CD14-positive monocyte (primary cell): ENCODE results near the gene ZNF232. TPM values are rescaled to one million over a fixed set of nuclear protein-coding genes. Genes with fewer than 3 reads are reported as not detected.

Experiments used
- DNase-seq, 3 donors: peaks; one replicate each; pipeline ENCODE4 v3.0.0-alpha.2; 2011 to 2022
- H2AFZ ChIP-seq: 2 replicates; pipeline ENCODE4 v1.6.0; 2012; ENCODE audit warnings: mild to moderate bottlenecking, low read depth, low read length, inconsistent platforms; ENCODE audit not compliant: insufficient read depth, poor library complexity, severe bottlenecking
- H3K27ac ChIP-seq, 2 donors: 1 replicate in 1 of 2; 2 replicates in 1 of 2; pipeline ENCODE4 v1.5.1; 2012 to 2013; ENCODE audit warnings: low read length in 2 of 2, control low read depth in 1 of 2, inconsistent platforms in 1 of 2, low read depth in 1 of 2, mild to moderate bottlenecking in 1 of 2
- H3K27me3 ChIP-seq, 2 donors: one replicate each; pipeline versions ENCODE4 v1.6.0 to v1.6.1; 2011 to 2013; ENCODE audit warnings: low read length in 2 of 2; ENCODE audit not compliant: control insufficient read depth in 2 of 2, insufficient read depth in 2 of 2
- H3K36me3 ChIP-seq, 2 donors: replicated peaks in 1 of 2; 1 replicate in 1 of 2; 2 replicates in 1 of 2; pipeline versions ENCODE4 v1.5.1 to v1.6.1; 2012 to 2013; ENCODE audit warnings: low read length in 2 of 2, control low read depth in 1 of 2, inconsistent platforms in 1 of 2, mild to moderate bottlenecking in 1 of 2; ENCODE audit not compliant: insufficient read depth in 2 of 2, control insufficient read depth in 1 of 2
- H3K4me1 ChIP-seq, 2 donors: 1 replicate in 1 of 2; 2 replicates in 1 of 2; pipeline versions ENCODE4 v1.5.1 to v1.6.1; 2012 to 2013; ENCODE audit warnings: low read length in 2 of 2, control low read depth in 1 of 2, inconsistent platforms in 1 of 2, mild to moderate bottlenecking in 1 of 2, moderate library complexity in 1 of 2; ENCODE audit not compliant: insufficient read depth in 2 of 2, control insufficient read depth in 1 of 2
- H3K4me2 ChIP-seq: replicated peaks from 2 replicates; pipeline ENCODE3; 2012; ENCODE audit warnings: low read length, moderate library complexity, mild to moderate bottlenecking; ENCODE audit not compliant: poor library complexity, severe bottlenecking; ENCODE audit errors: extremely low read depth
- H3K4me3 ChIP-seq, 3 experiments: fragments of 200-600 bp in 1 of 3; sonication (generic) in 1 of 3; replicated peaks in 1 of 3; 1 replicate in 2 of 3; 2 replicates in 1 of 3; pipeline ENCODE4 v1.5.1; 2011 to 2013; ENCODE audit warnings: low read length in 3 of 3, mild to moderate bottlenecking in 3 of 3, control low read depth in 2 of 3, low read depth in 2 of 3, inconsistent platforms in 1 of 3, moderate library complexity in 1 of 3
- H3K79me2 ChIP-seq: 2 replicates; pipeline ENCODE4 v1.6.0; 2012; ENCODE audit warnings: mild to moderate bottlenecking, control low read depth, inconsistent platforms, low read length, moderate library complexity; ENCODE audit not compliant: insufficient read depth
- H3K9ac ChIP-seq: 2 replicates; pipeline ENCODE4 v1.6.0; 2017; ENCODE audit warnings: low read length, mild to moderate bottlenecking; ENCODE audit not compliant: insufficient read depth, poor library complexity, severe bottlenecking
- H3K9me3 ChIP-seq, 2 donors: replicated peaks in 1 of 2; 1 replicate in 1 of 2; 2 replicates in 1 of 2; pipeline versions ENCODE4 v1.5.1 to v1.6.1; 2012 to 2013; ENCODE audit warnings: low read length in 2 of 2, control low read depth in 1 of 2; ENCODE audit not compliant: control insufficient read depth in 1 of 2, insufficient read depth in 1 of 2
- H4K20me1 ChIP-seq: 2 replicates; pipeline ENCODE4 v1.6.0; 2012; ENCODE audit warnings: mild to moderate bottlenecking, low read length, control low read depth, moderate library complexity; ENCODE audit not compliant: insufficient read depth
- H3K27ac Mint-ChIP-seq, 7 donors: one replicate each; pipeline ENCODE4 v1.8.0; 2020; ENCODE audit warnings: mild to moderate bottlenecking in 7 of 7, mixed read lengths in 7 of 7, moderate library complexity in 6 of 7, inconsistent platforms in 2 of 7
- H3K27me3 Mint-ChIP-seq, 3 donors: one replicate each; pipeline ENCODE4 v1.8.0; 2021 to 2022; ENCODE audit warnings: low read depth in 3 of 3, mild to moderate bottlenecking in 3 of 3, mixed read lengths in 3 of 3, moderate library complexity in 3 of 3, inconsistent platforms in 1 of 3
- H3K36me3 Mint-ChIP-seq, 2 donors: one replicate each; pipeline ENCODE4 v1.8.0; 2020; ENCODE audit warnings: mixed read lengths in 2 of 2, inconsistent platforms in 1 of 2, mild to moderate bottlenecking in 1 of 2
- H3K4me1 Mint-ChIP-seq: one replicate; pipeline ENCODE4 v1.8.0; 2020; ENCODE audit warnings: mild to moderate bottlenecking, mixed read lengths
- H3K4me3 Mint-ChIP-seq, 2 donors: one replicate each; pipeline ENCODE4 v1.8.0; 2020; ENCODE audit warnings: mild to moderate bottlenecking in 2 of 2, mixed read lengths in 2 of 2, moderate library complexity in 1 of 2
- H3K9me3 Mint-ChIP-seq, 7 donors: one replicate each; pipeline ENCODE4 v1.8.0; 2020 to 2022; ENCODE audit warnings: mixed read lengths in 7 of 7, mild to moderate bottlenecking in 6 of 7, moderate library complexity in 6 of 7, inconsistent platforms in 2 of 7
- CTCF ChIP-seq: fragments of 200-600 bp; IDR thresholded peaks from one replicate; pipeline ENCODE4 v1.8.0; 2022; ENCODE audit warnings: antibody characterized with exemption, mild to moderate bottlenecking
- WGBS: methylation state at CpG from one replicate; pipeline ENCODE4 v1.1.5; 2013; ENCODE audit warnings: missing lambda C conversion rate; ENCODE audit not compliant: insufficient coverage; 5-methylcytosine and 5-hydroxymethylcytosine counted together
- intact Hi-C, 2 donors: fragments of 100-400 bp; cut with micrococcal nuclease; formaldehyde crosslinking; loops; one replicate each; pipeline versions ENCODE4 v1.15.0 to v1.15.1; 2023
- polyA plus RNA-seq, 3 donors: library from polyadenylated mRNA; depleted of rRNA in 1 of 3; unstranded in 2 of 3; stranded (reverse) in 1 of 3; fragments of 300-500 nt in 2 of 3; fragments of >200 nt in 1 of 3; fragmentation: Illumina TruSeq in 2 of 3; gene quantifications; 1 replicate in 2 of 3; 2 replicates in 1 of 3; pipeline ENCODE4 v1.2.3, GENCODE V29; 2012 to 2021

Gene ZNF232
- polyA plus RNA-seq, 3 donors, result 2.2 to 3.1 (median 3.0) TPM

DNA sequence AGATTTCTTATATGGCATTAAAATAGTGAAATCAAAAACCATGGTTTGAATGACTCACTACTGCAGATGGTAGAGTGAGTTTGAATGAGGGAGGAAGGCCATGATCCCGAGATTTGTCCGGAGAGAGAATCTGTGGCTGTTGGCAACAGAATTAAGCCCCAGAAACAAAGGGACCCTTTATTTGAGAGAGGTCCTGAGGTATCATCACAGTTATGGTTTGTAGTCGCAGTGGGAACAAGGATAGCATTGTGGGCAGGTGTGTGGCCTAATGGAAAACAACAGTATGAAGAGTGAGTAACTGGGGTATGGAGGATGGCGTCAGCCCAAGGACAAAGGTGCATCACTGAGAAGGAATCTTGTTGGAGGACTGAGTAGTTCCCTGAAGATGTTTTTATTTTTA, 42.0 kb downstream of the ZNF232 start:
- Mint-ChIP-seq H3K27me3 (peaks cover 8 to 19% (median 13%) of the 10 kb centered on the region in 3 donors), H3K9me3 (peaks cover 0 to 2% (median 0%) of the 10 kb centered on the region in 7 donors), H3K4me3 (no peak overlapping the region), H3K27ac (no peak overlapping the region), H3K36me3 (no peaks in the 10 kb centered on the region), H3K4me1 (peaks cover 3% of the 10 kb centered on the region)
- DNase-seq, result no peak
- intact Hi-C loops, result loop anchor here in 1 of 2 donors (10.0 kb wide), 1 partner anchor 165 kb away; the partner anchor contains the start of gene CHRNE
- Histone ChIP-seq H3K4me3 (no peak overlapping the region), H3K4me1 (no peaks in the 10 kb centered on the region), H2AFZ (no peak overlapping the region), H3K36me3 (no peaks in the 10 kb centered on the region), H3K9ac (no peak overlapping the region), H4K20me1 (no peaks in the 10 kb centered on the region), H3K4me2 (no peak overlapping the region), H3K79me2 (no peaks in the 10 kb centered on the region), H3K27ac (no peak overlapping the region), H3K27me3 (no peaks in the 10 kb centered on the region), H3K9me3 (no peaks in the 10 kb centered on the region)
- WGBS, result 94% methylated on average over 4 of the region's 4 CpGs
- TF ChIP-seq CTCF, result no peak

GRCh38 chr17:5068236-5068635, 43.4 kb downstream of the ZNF232 start:
- H3K4me3 Mint-ChIP-seq, result no peak overlapping the region

More at GRCh38 chr17:5068236-5068635, 43.4 kb downstream of the ZNF232 start:
- Histone ChIP-seq H3K36me3 (no peaks in the 10 kb centered on the region), H3K4me3 (no peak overlapping the region), H3K4me2 (no peak overlapping the region), H3K9me3 (no peaks in the 10 kb centered on the region), H3K79me2 (no peaks in the 10 kb centered on the region), H2AFZ (no peak overlapping the region), H3K27ac (no peak overlapping the region), H3K27me3 (no peaks in the 10 kb centered on the region), H3K9ac (no peak overlapping the region), H4K20me1 (no peaks in the 10 kb centered on the region), H3K4me1 (no peaks in the 10 kb centered on the region)
- H3K36me3 Mint-ChIP-seq, result no peaks in the 10 kb centered on the region
- no peaks in the 10 kb centered on the region for H3K9me3 Mint-ChIP-seq
- intact Hi-C loops, result loop anchor here in 1 of 2 donors (10.0 kb wide), 1 partner anchor 163 kb away; the partner anchor contains the start of gene CHRNE
- H3K4me1 Mint-ChIP-seq, result peaks cover 3% of the 10 kb centered on the region
- 94% methylated on average over 2 of the region's 3 CpGs for WGBS
- no peak for TF ChIP-seq CTCF
- no peak overlapping the region for H3K27ac Mint-ChIP-seq
- DNase-seq, result no peak
- H3K27me3 Mint-ChIP-seq, result peaks cover 11 to 14% (median 13%) of the 10 kb centered on the region in 3 donors
